HEK293T (cell line): ENCODE measurements around the gene NTN1.

Experiments
- CTCF ChIA-PET: fragments of 350-600 bp; formaldehyde crosslinking; extraction: SDS; loops from one replicate; lab custom pipeline; 2021; ENCODE audit warnings: antibody characterized with exemption, inconsistent platforms; lab: Yijun Ruan, JAX
- POLR2A ChIA-PET: fragments of 350-600 bp; formaldehyde crosslinking; extraction: SDS; loops from one replicate; lab custom pipeline; 2020; ENCODE audit warnings: antibody characterized with exemption, inconsistent platforms; lab: Yijun Ruan, JAX
- DNase-seq: peaks from one replicate; pipeline ENCODE4 v3.0.0; 2012; ENCODE audit warnings: mixed read lengths; ENCODE audit errors: extremely low spot score
- ARNT ChIP-seq: fragments of 450-650 bp; IDR thresholded peaks from 2 replicates; pipeline ENCODE4 v1.6.1; 2017; ENCODE audit warnings: mild to moderate bottlenecking
- BHLHE40 ChIP-seq: fragments of 450-650 bp; IDR thresholded peaks from 2 replicates; pipeline ENCODE4 v1.6.1; 2016; ENCODE audit warnings: mild to moderate bottlenecking, moderate library complexity, borderline replicate concordance
- CTBP1 ChIP-seq: fragments of 450-650 bp; IDR thresholded peaks from 2 replicates; pipeline ENCODE4 v1.6.1; 2016; ENCODE audit warnings: borderline replicate concordance
- ELF4 ChIP-seq: fragments of 450-650 bp; IDR thresholded peaks from 2 replicates; pipeline ENCODE4 v1.6.1; 2017; ENCODE audit warnings: antibody characterized with exemption
- FOXA1 ChIP-seq: fragments of 450-650 bp; IDR thresholded peaks from 2 replicates; pipeline ENCODE4 v1.6.1; 2016; ENCODE audit warnings: mild to moderate bottlenecking
- FOXK2 ChIP-seq: fragments of 450-650 bp; IDR thresholded peaks from 2 replicates; pipeline ENCODE4 v1.6.1; 2016; ENCODE audit warnings: mild to moderate bottlenecking
- FOXM1 ChIP-seq: fragments of 450-650 bp; IDR thresholded peaks from 2 replicates; pipeline ENCODE4 v1.6.1; 2017; ENCODE audit warnings: mild to moderate bottlenecking, borderline replicate concordance
- HDGF ChIP-seq: fragments of 450-650 bp; IDR thresholded peaks from 2 replicates; pipeline ENCODE4 v1.6.1; 2017; ENCODE audit warnings: antibody characterized with exemption, borderline replicate concordance
- L3MBTL2 ChIP-seq: fragments of 450-650 bp; conservative IDR thresholded peaks from 2 replicates; pipeline ENCODE4 v1.6.1; 2016; ENCODE audit warnings: mild to moderate bottlenecking
- LEF1 ChIP-seq: fragments of 450-650 bp; IDR thresholded peaks from 2 replicates; pipeline ENCODE4 v1.6.1; 2017; ENCODE audit warnings: mild to moderate bottlenecking, borderline replicate concordance
- NFRKB ChIP-seq: fragments of 450-650 bp; IDR thresholded peaks from 2 replicates; pipeline ENCODE4 v1.6.1; 2016; ENCODE audit warnings: mild to moderate bottlenecking, moderate library complexity
- PKNOX1 ChIP-seq: fragments of 450-650 bp; IDR thresholded peaks from 2 replicates; pipeline ENCODE4 v1.6.1; 2016
- SP1 ChIP-seq: fragments of 450-650 bp; IDR thresholded peaks from 2 replicates; pipeline ENCODE4 v1.6.1; 2017
- SUZ12 ChIP-seq: fragments of 450-650 bp; IDR thresholded peaks from 2 replicates; pipeline ENCODE4 v1.6.1; 2016; ENCODE audit warnings: mild to moderate bottlenecking
- TARDBP ChIP-seq: fragments of 450-650 bp; IDR thresholded peaks from 2 replicates; pipeline ENCODE4 v1.6.1; 2016
- ZNF384 ChIP-seq: fragments of 450-650 bp; IDR thresholded peaks from 2 replicates; pipeline ENCODE4 v1.6.1; 2016

The NTN1 gene

DNA sequence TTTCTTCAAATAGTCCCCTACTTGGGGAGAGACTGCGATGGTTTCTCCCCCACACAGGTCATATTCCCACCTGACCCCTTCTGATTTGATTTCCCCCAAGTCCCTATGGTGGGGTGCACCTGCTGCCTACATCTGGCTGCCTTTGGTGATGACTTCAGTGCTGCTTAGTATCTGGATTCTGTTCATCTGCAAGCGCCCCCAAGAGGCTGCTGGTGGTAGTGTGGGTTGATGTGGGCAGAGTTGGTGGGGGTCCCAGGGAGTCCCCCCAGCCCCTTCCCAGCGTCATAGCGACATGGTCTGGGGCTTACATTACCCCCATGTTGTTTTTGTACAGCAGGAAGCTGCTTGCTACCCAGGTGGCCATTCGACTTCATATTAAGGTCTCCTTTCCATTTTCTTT, 99.2 kb downstream of the NTN1 start:
- TF ChIP-seq SUZ12 (no peak), CTBP1 (no peak), LEF1 (no peak), ZNF384 (no peak), TARDBP (no peak)
- ChIA-PET CTCF (no interaction called here), POLR2A (no interaction called here)
- peak; percentile 50 for DNase-seq

DNA sequence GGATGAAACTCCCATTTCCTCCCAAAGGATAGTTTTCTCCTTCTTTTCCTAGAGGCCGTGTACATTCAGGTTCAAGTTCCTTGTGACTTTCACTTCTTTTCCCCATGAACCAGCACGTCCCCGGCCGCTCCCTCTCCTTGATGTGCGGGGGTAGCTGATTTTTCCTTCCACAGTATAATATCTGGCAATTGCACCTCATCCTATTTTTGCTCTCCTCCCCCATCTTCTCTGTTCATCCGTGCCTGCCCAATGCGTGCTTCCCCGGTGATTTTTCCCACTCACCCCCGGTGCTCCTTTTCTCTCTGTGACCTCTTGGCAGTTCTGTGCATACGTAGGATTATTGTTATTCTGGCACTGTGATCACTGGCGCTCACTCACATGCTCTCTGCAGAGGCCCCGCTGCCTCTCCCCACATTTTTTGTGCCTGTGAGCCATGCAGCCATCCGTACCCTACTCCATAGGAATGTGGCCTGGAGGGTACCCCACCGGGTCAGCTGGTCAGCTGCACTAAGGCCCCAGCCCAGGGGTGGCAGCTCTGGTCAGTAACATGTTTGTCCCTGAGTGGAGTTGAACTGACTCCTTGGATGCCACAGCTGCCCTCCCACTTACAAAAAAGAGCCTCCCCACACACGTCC, 100.0 kb downstream of the NTN1 start:
- no peak for TF ChIP-seq SUZ12
- POLR2A ChIA-PET: no interaction called here
- no peak for DNase-seq
- CTCF ChIA-PET: no interaction called here

GRCh38 chr17:9123594-9124553, 102.6 kb downstream of the NTN1 start:
- CTCF ChIA-PET: interaction anchor here (0.6 kb wide), 1 partner anchor 131 kb away, joined by 3 read pairs; no protein-coding TSS in a partner anchor
- TF ChIP-seq TARDBP (no peak), FOXA1 (no peak), ZNF384 (no peak), L3MBTL2 (no peak), SUZ12 (no peak), PKNOX1 (no peak), ELF4 (no peak), SP1 (no peak)
- no peak for DNase-seq
- POLR2A ChIA-PET: no interaction called here

GRCh38 chr17:9124554-9124935, 103.2 kb downstream of the NTN1 start:
- CTCF ChIA-PET: interaction anchor here (0.6 kb wide), 1 partner anchor 130 kb away, joined by 3 read pairs; no protein-coding TSS in a partner anchor

DNA sequence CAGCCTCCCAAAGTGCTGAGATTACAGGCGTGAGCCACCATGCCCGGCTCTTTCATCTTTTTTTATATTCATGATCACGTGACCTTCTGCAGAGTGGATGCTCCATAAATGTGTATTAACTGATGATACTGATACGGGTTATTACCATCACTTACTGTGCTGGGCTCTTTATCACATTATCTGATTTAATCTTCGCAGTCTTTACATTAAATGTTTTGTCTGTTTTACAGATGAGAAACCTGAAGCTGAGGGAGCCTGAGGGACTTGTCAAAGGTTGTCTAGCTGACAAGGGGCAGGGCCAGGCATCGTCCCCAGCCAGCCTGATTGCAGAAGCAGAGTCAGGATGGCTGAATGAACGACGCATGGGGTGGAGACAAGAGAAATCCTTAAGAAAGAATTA, 104.4 kb downstream of the NTN1 start:
- TF ChIP-seq PKNOX1 (no peak), L3MBTL2 (no peak), NFRKB (no peak)
- ChIA-PET POLR2A (no interaction called here), CTCF (no interaction called here)
- no peak for DNase-seq

More at GRCh38 chr17:9124554-9124935, 103.2 kb downstream of the NTN1 start:
- DNase-seq: no peak
- POLR2A ChIA-PET: no interaction called here
- TF ChIP-seq FOXK2: no peak
- no peak for TF ChIP-seq ELF4
- no peak for TF ChIP-seq TARDBP
- no peak for TF ChIP-seq ZNF384
- TF ChIP-seq SUZ12: no peak
- TF ChIP-seq SP1: no peak
- no peak for TF ChIP-seq L3MBTL2
- no peak for TF ChIP-seq LEF1
- no peak for TF ChIP-seq CTBP1
- no peak for TF ChIP-seq BHLHE40
- no peak for TF ChIP-seq FOXM1
- no peak for TF ChIP-seq ARNT
- no peak for TF ChIP-seq HDGF
- no peak for TF ChIP-seq PKNOX1
- TF ChIP-seq FOXA1: no peak

DNA sequence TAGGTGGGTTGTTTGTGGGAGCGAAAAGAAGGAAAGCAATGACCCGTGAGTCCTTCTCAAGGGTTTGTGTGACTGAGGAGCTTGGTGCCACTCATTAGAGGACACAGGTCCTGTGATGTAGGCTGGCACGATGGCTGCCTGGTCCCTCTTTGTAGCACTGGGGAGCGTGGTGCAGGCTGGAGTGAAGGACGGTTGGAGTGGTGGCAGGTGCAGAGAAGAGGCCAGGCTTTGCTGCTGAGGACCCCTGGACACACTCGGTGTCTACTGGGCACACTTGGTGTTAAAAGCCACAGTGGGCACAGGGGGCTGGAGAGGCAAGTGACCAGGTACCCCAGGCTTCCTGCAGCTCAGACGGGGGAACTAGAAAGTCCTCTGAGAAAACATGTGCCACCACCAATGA, 106.0 kb downstream of the NTN1 start:
- CTCF ChIA-PET: no interaction called here
- TF ChIP-seq ARNT: no peak
- TF ChIP-seq ZNF384: no peak
- TF ChIP-seq FOXM1: no peak
- no peak for TF ChIP-seq FOXA1
- no peak for TF ChIP-seq L3MBTL2
- no peak for TF ChIP-seq PKNOX1
- TF ChIP-seq FOXK2: no peak
- TF ChIP-seq LEF1: no peak
- TF ChIP-seq BHLHE40: no peak
- TF ChIP-seq SP1: no peak
- no peak for TF ChIP-seq HDGF
- TF ChIP-seq TARDBP: no peak
- TF ChIP-seq NFRKB: no peak
- TF ChIP-seq CTBP1: no peak
- TF ChIP-seq ELF4: no peak
- no peak for TF ChIP-seq SUZ12
- POLR2A ChIA-PET: no interaction called here
- DNase-seq: no peak
